Measurements from ENCODE around the gene CD300C. TPM values are rescaled to one million over a fixed set of nuclear protein-coding genes. Genes with fewer than 3 reads are reported as not detected.
A peak's percentile ranks its signal among the peaks of the same experiment; 100 is the strongest.

CD300C gene
- 10 to 100 TPM in 1 of 2 donors, 1 to 10 TPM in 1; 6.6 to 11.0 TPM for total RNA-seq
- polyA plus RNA-seq (ENCODE audit: insufficient read length in 6 of 6): under 1 TPM; 0.40 to 0.61 (median 0.53) TPM
- long read RNA-seq, donor 1: 0 reads
- long read RNA-seq, donor 2: 0 reads
- long read RNA-seq, donor 3, partial matches to known transcripts: 0 of 1 reads
- long read RNA-seq, donor 3, other reads (novel, unspliced or antisense): 0 of 1 reads
- long read RNA-seq, donor 4, transcript CD300C-201 (4 exons, 1,517 nt): major isoform, 6 of 9 reads
- long read RNA-seq, donor 4, partial matches to known transcripts: 1 of 9 reads
- long read RNA-seq, donor 4, other reads (novel, unspliced or antisense): 2 of 9 reads
- long read RNA-seq, donor 5: 0 reads
- long read RNA-seq, donor 6: 0 reads
- long read RNA-seq, donor 7: 0 reads
- long read RNA-seq, donor 8: 0 reads
- long read RNA-seq, donor 9: 0 reads
- long read RNA-seq, donor 10, transcript CD300C-201 (4 exons, 1,517 nt): major isoform, 22 of 27 reads
- long read RNA-seq, donor 10, partial matches to known transcripts: 0 of 27 reads
- long read RNA-seq, donor 10, other reads (novel, unspliced or antisense): 5 of 27 reads
- long read RNA-seq, donor 11: 0 reads
- long read RNA-seq, donor 12: 0 reads

- intact Hi-C loops (cut with DNase I): no loop called here
- Histone ChIP-seq H3K36me3 (no peaks in the 10 kb centered on the region), H3K4me3 (peak within 1 kb of the TSS in 1 of 2 donors; percentile 32), H3K9me3 (no peaks in the 10 kb centered on the region), H3K27ac (peak within 1 kb of the TSS; percentile 13 to 80), H3K27me3 (peaks cover 0 to 3% of the 10 kb centered on the region in 2 donors), H3K4me1 (peaks cover 0 to 14% of the 10 kb centered on the region in 2 donors)
- DNase-seq: peak in 1 of 4 donors; percentile 68
- peak; percentile 78 for ATAC-seq
- no peak for TF ChIP-seq CTCF (IDR thresholded peaks at IDR 0.05)
Observed at GRCh38 chr17:74545843-74546230, at the start of gene CD300C. Gene CD300C, minus strand, starts transcription at chr17:74546115. Its CDS starts 333 bp downstream, at chr17:74545782.

- H3K27me3 ChIP-seq: peaks cover 0 to 62% of the 10 kb centered on the region in 2 donors
- no peak overlapping the region for H3K27ac ChIP-seq
- intact Hi-C loops (cut with DNase I): no loop called here
- H3K4me1 ChIP-seq: peaks cover 0 to 19% of the 10 kb centered on the region in 2 donors
- no peaks in the 10 kb centered on the region for H3K36me3 ChIP-seq
- no peak for TF ChIP-seq CTCF (IDR thresholded peaks at IDR 0.05)
- H3K9me3 ChIP-seq: no peaks in the 10 kb centered on the region
- ATAC-seq (no peak), DNase-seq (no peak)
- H3K4me3 ChIP-seq: no peak overlapping the region
Observed at GRCh38 chr17:74595037-74595750, 49.3 kb upstream of the CD300C start.

- TF ChIP-seq CTCF (IDR thresholded peaks at IDR 0.05): no peak
- intact Hi-C loops (cut with DNase I): no loop called here
- H3K9me3 ChIP-seq: no peaks in the 10 kb centered on the region
- no peaks in the 10 kb centered on the region for H3K36me3 ChIP-seq
- peaks cover 0 to 56% of the 10 kb centered on the region in 2 donors for H3K27me3 ChIP-seq
- no peak for DNase-seq
- ATAC-seq: no peak
- no peak within 1 kb of the TSS for H3K4me3 ChIP-seq
- H3K27ac ChIP-seq: no peak within 1 kb of the TSS
- no peaks in the 10 kb centered on the region for H3K4me1 ChIP-seq
Observed at GRCh38 chr17:74592087-74592990, 46.4 kb upstream of the CD300C start, which contains the start of gene CD300LD. Gene CD300LD, minus strand, starts transcription at chr17:74592283. Its CDS starts 81 bp downstream, at chr17:74592202.

- intact Hi-C loops (cut with DNase I): no loop called here
- TF ChIP-seq CTCF (IDR thresholded peaks at IDR 0.05): no peak
- Histone ChIP-seq H3K36me3 (no peaks in the 10 kb centered on the region), H3K27ac (no peak overlapping the region), H3K4me3 (no peak overlapping the region), H3K27me3 (peaks cover 0 to 62% of the 10 kb centered on the region in 2 donors), H3K4me1 (no peaks in the 10 kb centered on the region), H3K9me3 (no peaks in the 10 kb centered on the region)
- DNase-seq (no peak), ATAC-seq (no peak)
Observed at GRCh38 chr17:74591503-74591902, 45.6 kb upstream of the CD300C start.

Data from left lung (tissue), 14 donors.